CD14-positive monocyte (primary cell): Measurements from ENCODE around the gene HLA-DPA1. TPM values are rescaled to one million over a fixed set of nuclear protein-coding genes. Genes with fewer than 3 reads are reported as not detected.

Experiments used
- DNase-seq, 3 donors: peaks; one replicate each; pipeline ENCODE4 v3.0.0-alpha.2; 2011 to 2022
- H2AFZ ChIP-seq: 2 replicates; pipeline ENCODE4 v1.6.0; 2012; ENCODE audit warnings: mild to moderate bottlenecking, low read depth, low read length, inconsistent platforms; ENCODE audit not compliant: insufficient read depth, poor library complexity, severe bottlenecking
- H3K27ac ChIP-seq, 2 donors: 1 replicate in 1 of 2; 2 replicates in 1 of 2; pipeline ENCODE4 v1.5.1; 2012 to 2013; ENCODE audit warnings: low read length in 2 of 2, control low read depth in 1 of 2, inconsistent platforms in 1 of 2, low read depth in 1 of 2, mild to moderate bottlenecking in 1 of 2
- H3K27me3 ChIP-seq, 2 donors: one replicate each; pipeline versions ENCODE4 v1.6.0 to v1.6.1; 2011 to 2013; ENCODE audit warnings: low read length in 2 of 2; ENCODE audit not compliant: control insufficient read depth in 2 of 2, insufficient read depth in 2 of 2
- H3K36me3 ChIP-seq, 2 donors: replicated peaks in 1 of 2; 1 replicate in 1 of 2; 2 replicates in 1 of 2; pipeline versions ENCODE4 v1.5.1 to v1.6.1; 2012 to 2013; ENCODE audit warnings: low read length in 2 of 2, control low read depth in 1 of 2, inconsistent platforms in 1 of 2, mild to moderate bottlenecking in 1 of 2; ENCODE audit not compliant: insufficient read depth in 2 of 2, control insufficient read depth in 1 of 2
- H3K4me1 ChIP-seq, 2 donors: 1 replicate in 1 of 2; 2 replicates in 1 of 2; pipeline versions ENCODE4 v1.5.1 to v1.6.1; 2012 to 2013; ENCODE audit warnings: low read length in 2 of 2, control low read depth in 1 of 2, inconsistent platforms in 1 of 2, mild to moderate bottlenecking in 1 of 2, moderate library complexity in 1 of 2; ENCODE audit not compliant: insufficient read depth in 2 of 2, control insufficient read depth in 1 of 2
- H3K4me2 ChIP-seq: replicated peaks from 2 replicates; pipeline ENCODE3; 2012; ENCODE audit warnings: low read length, moderate library complexity, mild to moderate bottlenecking; ENCODE audit not compliant: poor library complexity, severe bottlenecking; ENCODE audit errors: extremely low read depth
- H3K4me3 ChIP-seq, 3 experiments: fragments of 200-600 bp in 1 of 3; sonication (generic) in 1 of 3; replicated peaks in 1 of 3; 1 replicate in 2 of 3; 2 replicates in 1 of 3; pipeline ENCODE4 v1.5.1; 2011 to 2013; ENCODE audit warnings: low read length in 3 of 3, mild to moderate bottlenecking in 3 of 3, control low read depth in 2 of 3, low read depth in 2 of 3, inconsistent platforms in 1 of 3, moderate library complexity in 1 of 3
- H3K79me2 ChIP-seq: 2 replicates; pipeline ENCODE4 v1.6.0; 2012; ENCODE audit warnings: mild to moderate bottlenecking, control low read depth, inconsistent platforms, low read length, moderate library complexity; ENCODE audit not compliant: insufficient read depth
- H3K9ac ChIP-seq: 2 replicates; pipeline ENCODE4 v1.6.0; 2017; ENCODE audit warnings: low read length, mild to moderate bottlenecking; ENCODE audit not compliant: insufficient read depth, poor library complexity, severe bottlenecking
- H3K9me3 ChIP-seq, 2 donors: replicated peaks in 1 of 2; 1 replicate in 1 of 2; 2 replicates in 1 of 2; pipeline versions ENCODE4 v1.5.1 to v1.6.1; 2012 to 2013; ENCODE audit warnings: low read length in 2 of 2, control low read depth in 1 of 2; ENCODE audit not compliant: control insufficient read depth in 1 of 2, insufficient read depth in 1 of 2
- H4K20me1 ChIP-seq: 2 replicates; pipeline ENCODE4 v1.6.0; 2012; ENCODE audit warnings: mild to moderate bottlenecking, low read length, control low read depth, moderate library complexity; ENCODE audit not compliant: insufficient read depth
- H3K27ac Mint-ChIP-seq, 7 donors: one replicate each; pipeline ENCODE4 v1.8.0; 2020; ENCODE audit warnings: mild to moderate bottlenecking in 7 of 7, mixed read lengths in 7 of 7, moderate library complexity in 6 of 7, inconsistent platforms in 2 of 7
- H3K27me3 Mint-ChIP-seq, 3 donors: one replicate each; pipeline ENCODE4 v1.8.0; 2021 to 2022; ENCODE audit warnings: low read depth in 3 of 3, mild to moderate bottlenecking in 3 of 3, mixed read lengths in 3 of 3, moderate library complexity in 3 of 3, inconsistent platforms in 1 of 3
- H3K36me3 Mint-ChIP-seq, 2 donors: one replicate each; pipeline ENCODE4 v1.8.0; 2020; ENCODE audit warnings: mixed read lengths in 2 of 2, inconsistent platforms in 1 of 2, mild to moderate bottlenecking in 1 of 2
- H3K4me1 Mint-ChIP-seq: one replicate; pipeline ENCODE4 v1.8.0; 2020; ENCODE audit warnings: mild to moderate bottlenecking, mixed read lengths
- H3K4me3 Mint-ChIP-seq, 2 donors: one replicate each; pipeline ENCODE4 v1.8.0; 2020; ENCODE audit warnings: mild to moderate bottlenecking in 2 of 2, mixed read lengths in 2 of 2, moderate library complexity in 1 of 2
- H3K9me3 Mint-ChIP-seq, 7 donors: one replicate each; pipeline ENCODE4 v1.8.0; 2020 to 2022; ENCODE audit warnings: mixed read lengths in 7 of 7, mild to moderate bottlenecking in 6 of 7, moderate library complexity in 6 of 7, inconsistent platforms in 2 of 7
- WGBS: methylation state at CpG from one replicate; pipeline ENCODE4 v1.1.5; 2013; ENCODE audit warnings: missing lambda C conversion rate; ENCODE audit not compliant: insufficient coverage; 5-methylcytosine and 5-hydroxymethylcytosine counted together
- intact Hi-C, 2 donors: fragments of 100-400 bp; cut with micrococcal nuclease; formaldehyde crosslinking; loops; one replicate each; pipeline versions ENCODE4 v1.15.0 to v1.15.1; 2023
- polyA plus RNA-seq, 3 donors: library from polyadenylated mRNA; depleted of rRNA in 1 of 3; unstranded in 2 of 3; stranded (reverse) in 1 of 3; fragments of 300-500 nt in 2 of 3; fragments of >200 nt in 1 of 3; fragmentation: Illumina TruSeq in 2 of 3; gene quantifications; 1 replicate in 2 of 3; 2 replicates in 1 of 3; pipeline ENCODE4 v1.2.3, GENCODE V29; 2012 to 2021
- TF ChIP-seq, protein P1 (sequence below): fragments of 200-600 bp; IDR thresholded peaks from one replicate; pipeline ENCODE4 v1.8.0; 2022; ENCODE audit warnings: antibody characterized with exemption, mild to moderate bottlenecking

Gene HLA-DPA1
- polyA plus RNA-seq, 3 donors, result 578 to 1,024 (median 796) TPM

DNA sequence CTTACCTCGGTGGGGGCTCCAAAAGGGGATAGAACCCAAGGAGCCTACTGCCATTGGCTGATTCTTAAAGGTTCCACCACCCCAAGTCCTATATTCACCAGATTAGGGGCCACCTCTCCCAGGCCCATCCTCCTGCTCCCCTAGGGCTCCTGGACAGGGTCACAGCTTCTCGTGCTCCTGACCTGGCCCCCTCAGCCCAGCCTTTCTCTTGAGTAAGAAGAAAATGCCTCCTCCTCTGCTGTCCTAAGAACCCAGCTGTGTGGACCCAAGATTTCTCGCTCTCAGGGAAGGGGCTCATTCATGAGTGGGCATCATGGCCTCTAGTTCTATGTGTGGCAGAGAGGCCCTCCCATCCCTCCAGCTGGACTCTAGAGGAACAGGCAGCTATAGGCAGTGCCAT is 18.9 kb upstream of the HLA-DPA1 start:
- no peak overlapping the region for H3K27ac Mint-ChIP-seq
- WGBS, result 89% methylated on average over 1 of the region's 3 CpGs
- intact Hi-C loops, result no loop called here
- H3K36me3 Mint-ChIP-seq, result peaks cover 12 to 14% of the 10 kb centered on the region in 2 donors
- H3K79me2 ChIP-seq, result no peaks in the 10 kb centered on the region
- DNase-seq, result no peak
- H3K9me3 Mint-ChIP-seq, result peaks cover under 1 to 14% (median 4%) of the 10 kb centered on the region in 7 donors
- no peak overlapping the region for H3K4me2 ChIP-seq
- peaks cover 2% of the 10 kb centered on the region for H3K4me1 Mint-ChIP-seq
- no peaks in the 10 kb centered on the region for H3K4me1 ChIP-seq
- peaks cover 2 to 3% (median 2%) of the 10 kb centered on the region in 3 donors for H3K27me3 Mint-ChIP-seq
- H3K9me3 ChIP-seq, result peaks cover 0 to 7% of the 10 kb centered on the region in 2 donors
- H3K9ac ChIP-seq, result no peak overlapping the region
- H4K20me1 ChIP-seq, result peaks cover 10% of the 10 kb centered on the region
- TF ChIP-seq, protein P1, sequence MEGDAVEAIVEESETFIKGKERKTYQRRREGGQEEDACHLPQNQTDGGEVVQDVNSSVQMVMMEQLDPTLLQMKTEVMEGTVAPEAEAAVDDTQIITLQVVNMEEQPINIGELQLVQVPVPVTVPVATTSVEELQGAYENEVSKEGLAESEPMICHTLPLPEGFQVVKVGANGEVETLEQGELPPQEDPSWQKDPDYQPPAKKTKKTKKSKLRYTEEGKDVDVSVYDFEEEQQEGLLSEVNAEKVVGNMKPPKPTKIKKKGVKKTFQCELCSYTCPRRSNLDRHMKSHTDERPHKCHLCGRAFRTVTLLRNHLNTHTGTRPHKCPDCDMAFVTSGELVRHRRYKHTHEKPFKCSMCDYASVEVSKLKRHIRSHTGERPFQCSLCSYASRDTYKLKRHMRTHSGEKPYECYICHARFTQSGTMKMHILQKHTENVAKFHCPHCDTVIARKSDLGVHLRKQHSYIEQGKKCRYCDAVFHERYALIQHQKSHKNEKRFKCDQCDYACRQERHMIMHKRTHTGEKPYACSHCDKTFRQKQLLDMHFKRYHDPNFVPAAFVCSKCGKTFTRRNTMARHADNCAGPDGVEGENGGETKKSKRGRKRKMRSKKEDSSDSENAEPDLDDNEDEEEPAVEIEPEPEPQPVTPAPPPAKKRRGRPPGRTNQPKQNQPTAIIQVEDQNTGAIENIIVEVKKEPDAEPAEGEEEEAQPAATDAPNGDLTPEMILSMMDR, result no peak
- no peak overlapping the region for H3K27ac ChIP-seq
- peaks cover 11 to 16% of the 10 kb centered on the region in 2 donors for H3K36me3 ChIP-seq
- H3K4me3 ChIP-seq, result no peak overlapping the region
- H3K4me3 Mint-ChIP-seq, result no peak overlapping the region
- no peaks in the 10 kb centered on the region for H3K27me3 ChIP-seq
- no peak overlapping the region for H2AFZ ChIP-seq

DNA sequence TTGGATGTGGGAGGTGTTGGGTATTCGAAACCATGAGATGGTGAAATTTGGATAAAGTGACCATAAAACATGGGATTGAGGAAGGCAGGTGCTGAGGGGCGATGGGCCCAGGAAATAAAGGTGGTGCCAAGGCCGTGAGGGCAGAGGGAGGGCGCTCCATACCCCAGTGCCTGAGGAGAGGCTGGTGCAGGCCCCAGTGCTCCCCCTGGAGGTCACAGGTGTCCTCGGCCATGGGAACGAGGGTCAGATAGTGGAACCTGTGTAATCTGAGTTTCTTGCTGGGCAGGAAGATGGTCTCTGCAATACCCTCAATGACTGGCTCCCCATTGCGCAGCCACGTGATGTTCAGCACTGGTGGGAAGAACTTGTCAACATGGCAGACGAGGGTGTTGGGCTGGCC is 18.5 kb upstream of the HLA-DPA1 start:
- no peaks in the 10 kb centered on the region for H3K79me2 ChIP-seq
- peaks cover 10% of the 10 kb centered on the region for H4K20me1 ChIP-seq
- no peak overlapping the region for H2AFZ ChIP-seq
- Mint-ChIP-seq H3K4me3 (no peak overlapping the region), H3K9me3 (peaks cover 0 to 10% (median 1%) of the 10 kb centered on the region in 7 donors), H3K27me3 (peaks cover 2 to 3% (median 2%) of the 10 kb centered on the region in 3 donors), H3K36me3 (peaks cover 16 to 17% of the 10 kb centered on the region in 2 donors), H3K4me1 (peaks cover 2% of the 10 kb centered on the region), H3K27ac (no peak overlapping the region)
- TF ChIP-seq, protein P1, result peak; percentile 74
- no peak overlapping the region for H3K9ac ChIP-seq
- H3K27ac ChIP-seq, result no peak overlapping the region
- no peaks in the 10 kb centered on the region for H3K4me1 ChIP-seq
- no peaks in the 10 kb centered on the region for H3K27me3 ChIP-seq
- peaks cover 0 to 2% of the 10 kb centered on the region in 2 donors for H3K9me3 ChIP-seq
- no peak overlapping the region for H3K4me2 ChIP-seq
- peaks cover 15 to 20% of the 10 kb centered on the region in 2 donors for H3K36me3 ChIP-seq
- intact Hi-C loops, result no loop called here
- WGBS, result 39% methylated on average over 9 of the region's 9 CpGs
- DNase-seq, result peak in 2 of 3 donors; percentile 32 to 66
- no peak overlapping the region for H3K4me3 ChIP-seq
